H54 (cell line): ENCODE measurements around the gene SLC22A1.
"Not testable (repeated sequence)": the region's sequence is repeated elsewhere in the genome, so short reads cannot be mapped to it uniquely, and the experiment has no call there.

Experiments used
- DNase-seq: peaks from one replicate; pipeline ENCODE4 v3.0.0; 2011; ENCODE audit warnings: low spot score, mixed read lengths; ENCODE audit not compliant: insufficient read length
- FAIRE-seq: peaks from 3 replicates; lab custom pipeline; 2011; peaks lifted over from hg19 to GRCh38; lab: Jason Lieb, UNC
- POLR2A ChIP-seq: IDR thresholded peaks from 2 replicates; pipeline ENCODE4 v1.6.1; 2011; ENCODE audit warnings: low read depth, mild to moderate bottlenecking, low read length

Gene SLC22A1

GRCh38 chr6:160146454-160147145 lies 25.0 kb downstream of the SLC22A1 start:
- DNase-seq = no peak
- FAIRE-seq = no peak
- TF ChIP-seq POLR2A = no peak

- FAIRE-seq (no peak), DNase-seq (no peak)
- TF ChIP-seq POLR2A = no peak
Observed at GRCh38 chr6:160147146-160147536, 25.5 kb downstream of the SLC22A1 start.

GRCh38 chr6:160154471-160154870 lies 32.9 kb downstream of the SLC22A1 start:
- FAIRE-seq = no peak
- DNase-seq = no peak
- TF ChIP-seq POLR2A = no peak

- no peak for TF ChIP-seq POLR2A
- FAIRE-seq = no peak
- no peak for DNase-seq
Observed at GRCh38 chr6:160156842-160157241, 35.2 kb downstream of the SLC22A1 start.

- FAIRE-seq = no peak
- no peak for DNase-seq
Observed at GRCh38 chr6:160160450-160160849, 38.8 kb downstream of the SLC22A1 start.

GRCh38 chr6:160160929-160161646 lies 39.5 kb downstream of the SLC22A1 start:
- DNase-seq = no peak
- TF ChIP-seq POLR2A = no peak
- no peak for FAIRE-seq

More at GRCh38 chr6:160160450-160160849, 38.8 kb downstream of the SLC22A1 start:
- TF ChIP-seq POLR2A = no peak

GRCh38 chr6:160161647-160161986 lies 40.0 kb downstream of the SLC22A1 start:
- TF ChIP-seq POLR2A = no peak
- DNase-seq = no peak
- FAIRE-seq = no peak

- no peak for DNase-seq
- no peak for FAIRE-seq
- no peak for TF ChIP-seq POLR2A
Observed at GRCh38 chr6:160162030-160162566, 40.5 kb downstream of the SLC22A1 start.

- TF ChIP-seq POLR2A = no peak
- DNase-seq (no peak), FAIRE-seq (no peak)
Observed at GRCh38 chr6:160163425-160163824, 41.8 kb downstream of the SLC22A1 start.

GRCh38 chr6:160163912-160164311 lies 42.3 kb downstream of the SLC22A1 start:
- no peak for DNase-seq
- FAIRE-seq = no peak
- TF ChIP-seq POLR2A = no peak

- not testable (repeated sequence) for DNase-seq, FAIRE-seq
Observed at GRCh38 chr6:160165928-160166327, 44.3 kb downstream of the SLC22A1 start.

- DNase-seq (no peak), FAIRE-seq (no peak)
- no peak for TF ChIP-seq POLR2A
Observed at GRCh38 chr6:160167604-160168399, 46.2 kb downstream of the SLC22A1 start.

- no peak for DNase-seq
- no peak for FAIRE-seq
- no peak for TF ChIP-seq POLR2A
Observed at GRCh38 chr6:160170018-160170680, 48.5 kb downstream of the SLC22A1 start.
